OCI-LY1 (cell line): ENCODE data around the gene PTPN18.

ENCODE experiments used
- EZH2 ChIP-seq: fragments of 200-600 bp; sonication (generic), shearing (Covaris generic); IDR thresholded peaks from 2 replicates; pipeline ENCODE4 v1.8.0; 2017; ENCODE audit warnings: borderline replicate concordance, mixed run types, mild to moderate bottlenecking, antibody characterized with exemption, low read length, moderate library complexity, mixed read lengths
- TF ChIP-seq, protein P1 (sequence below): fragments of 200-600 bp; sonication (generic), shearing (Covaris generic); IDR thresholded peaks from 2 replicates; pipeline ENCODE4 v1.5.1; 2017; ENCODE audit warnings: mild to moderate bottlenecking, antibody characterized with exemption, low read length, moderate library complexity, mixed read lengths

DNA sequence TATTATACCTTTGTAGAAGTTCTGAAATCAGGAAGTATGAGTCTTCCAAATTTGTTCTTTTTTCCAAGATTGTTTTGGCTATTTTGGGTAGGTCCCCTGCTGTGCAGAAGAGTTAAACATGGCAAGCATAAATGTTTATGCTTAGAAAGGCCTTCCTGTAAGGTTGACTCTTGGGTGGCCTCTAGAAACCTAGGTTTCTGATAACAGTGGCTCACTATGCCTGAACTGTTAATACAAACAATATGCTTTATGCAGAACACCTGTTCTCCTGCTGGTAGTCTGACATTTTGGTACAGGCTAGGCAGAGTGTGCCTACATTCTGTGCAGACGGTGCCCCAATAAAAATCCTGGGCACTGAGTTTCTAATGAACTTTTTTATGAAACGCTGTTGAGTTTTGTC is 10.1 kb downstream of the PTPN18 start:
- TF ChIP-seq, protein P1, sequence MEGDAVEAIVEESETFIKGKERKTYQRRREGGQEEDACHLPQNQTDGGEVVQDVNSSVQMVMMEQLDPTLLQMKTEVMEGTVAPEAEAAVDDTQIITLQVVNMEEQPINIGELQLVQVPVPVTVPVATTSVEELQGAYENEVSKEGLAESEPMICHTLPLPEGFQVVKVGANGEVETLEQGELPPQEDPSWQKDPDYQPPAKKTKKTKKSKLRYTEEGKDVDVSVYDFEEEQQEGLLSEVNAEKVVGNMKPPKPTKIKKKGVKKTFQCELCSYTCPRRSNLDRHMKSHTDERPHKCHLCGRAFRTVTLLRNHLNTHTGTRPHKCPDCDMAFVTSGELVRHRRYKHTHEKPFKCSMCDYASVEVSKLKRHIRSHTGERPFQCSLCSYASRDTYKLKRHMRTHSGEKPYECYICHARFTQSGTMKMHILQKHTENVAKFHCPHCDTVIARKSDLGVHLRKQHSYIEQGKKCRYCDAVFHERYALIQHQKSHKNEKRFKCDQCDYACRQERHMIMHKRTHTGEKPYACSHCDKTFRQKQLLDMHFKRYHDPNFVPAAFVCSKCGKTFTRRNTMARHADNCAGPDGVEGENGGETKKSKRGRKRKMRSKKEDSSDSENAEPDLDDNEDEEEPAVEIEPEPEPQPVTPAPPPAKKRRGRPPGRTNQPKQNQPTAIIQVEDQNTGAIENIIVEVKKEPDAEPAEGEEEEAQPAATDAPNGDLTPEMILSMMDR, result no peak
- TF ChIP-seq EZH2, result no peak
